Sigmoid colon (tissue), 4 donors: ENCODE results near the gene DICER1.

Experiments
- EP300 ChIP-seq, 4 donors: sonication (generic); formaldehyde crosslinking; IDR thresholded peaks; one replicate each; pipeline ENCODE4 v1.6.1; 2017; ENCODE audit warnings: antibody characterized with exemption in 4 of 4
- POLR2A ChIP-seq, 2 donors: fragments of 450-650 bp; IDR thresholded peaks; one replicate each; pipeline ENCODE4 v1.6.1; 2016; ENCODE audit warnings: antibody characterized with exemption in 2 of 2, mild to moderate bottlenecking in 2 of 2, moderate library complexity in 2 of 2
- TF ChIP-seq, protein P1 (sequence below), 4 experiments: fragments of 450-650 bp in 3 of 4; fragments of 200-600 bp in 1 of 4; IDR thresholded peaks; one replicate each; pipeline ENCODE4 v1.5.1; 2016 to 2019; ENCODE audit warnings: antibody characterized with exemption in 4 of 4, mild to moderate bottlenecking in 3 of 4, moderate library complexity in 2 of 4

DNA sequence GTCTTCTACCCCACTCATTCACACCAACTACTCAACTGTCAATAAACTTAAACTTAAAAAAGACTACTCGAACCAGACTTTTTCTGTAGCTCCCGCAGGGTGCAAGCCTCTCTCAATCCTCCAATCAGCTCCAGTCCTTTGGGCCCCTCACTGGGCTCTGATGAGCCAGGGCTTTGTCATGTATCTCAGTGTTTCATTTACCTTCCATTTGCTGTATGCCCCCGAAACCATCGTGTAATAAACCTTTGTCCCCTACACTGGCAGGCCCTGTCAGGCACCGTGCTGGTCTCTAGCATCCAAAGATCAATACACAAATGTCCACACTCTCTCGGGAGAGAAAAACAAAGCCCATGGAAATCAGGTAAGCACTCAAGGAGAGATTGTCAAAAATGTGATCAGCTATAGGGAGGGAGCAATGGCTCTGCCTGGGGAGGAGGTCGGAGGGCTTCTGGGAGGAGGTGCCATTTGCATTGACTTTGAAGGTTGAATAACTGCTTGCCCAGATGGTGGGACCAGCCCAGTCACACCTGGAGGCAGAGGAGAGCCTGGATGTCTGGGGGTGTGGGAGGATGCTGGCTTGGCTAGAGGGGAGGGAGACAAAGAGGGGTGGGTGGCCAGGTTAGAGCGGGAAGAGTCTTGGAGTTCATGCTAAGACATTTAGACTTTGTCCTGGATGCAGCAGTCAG, 42.1 kb upstream of the DICER1 start:
- TF ChIP-seq, protein P1, sequence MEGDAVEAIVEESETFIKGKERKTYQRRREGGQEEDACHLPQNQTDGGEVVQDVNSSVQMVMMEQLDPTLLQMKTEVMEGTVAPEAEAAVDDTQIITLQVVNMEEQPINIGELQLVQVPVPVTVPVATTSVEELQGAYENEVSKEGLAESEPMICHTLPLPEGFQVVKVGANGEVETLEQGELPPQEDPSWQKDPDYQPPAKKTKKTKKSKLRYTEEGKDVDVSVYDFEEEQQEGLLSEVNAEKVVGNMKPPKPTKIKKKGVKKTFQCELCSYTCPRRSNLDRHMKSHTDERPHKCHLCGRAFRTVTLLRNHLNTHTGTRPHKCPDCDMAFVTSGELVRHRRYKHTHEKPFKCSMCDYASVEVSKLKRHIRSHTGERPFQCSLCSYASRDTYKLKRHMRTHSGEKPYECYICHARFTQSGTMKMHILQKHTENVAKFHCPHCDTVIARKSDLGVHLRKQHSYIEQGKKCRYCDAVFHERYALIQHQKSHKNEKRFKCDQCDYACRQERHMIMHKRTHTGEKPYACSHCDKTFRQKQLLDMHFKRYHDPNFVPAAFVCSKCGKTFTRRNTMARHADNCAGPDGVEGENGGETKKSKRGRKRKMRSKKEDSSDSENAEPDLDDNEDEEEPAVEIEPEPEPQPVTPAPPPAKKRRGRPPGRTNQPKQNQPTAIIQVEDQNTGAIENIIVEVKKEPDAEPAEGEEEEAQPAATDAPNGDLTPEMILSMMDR (IDR thresholded peaks at IDR 0.05), result no peak
- TF ChIP-seq POLR2A (IDR thresholded peaks at IDR 0.05) (no peak), EP300 (IDR thresholded peaks at IDR 0.05) (no peak)
